Erythroblast (primary cell): Measurements from ENCODE around the gene EIF5A.
"Not testable (repeated sequence)": the region's sequence is repeated elsewhere in the genome, so short reads cannot be mapped to it uniquely, and the experiment has no call there.

Experiments
- DNase-seq, 2 experiments: peaks; one replicate each; lab custom pipeline; 2025; lab: John Stamatoyannopoulos, UW
- GATA1 ChIP-seq: IDR thresholded peaks from 2 replicates; pipeline ENCODE4 v1.6.1; 2011; ENCODE audit warnings: low read depth, mild to moderate bottlenecking, control low read depth, low read length, moderate library complexity
- POLR2A ChIP-seq: IDR thresholded peaks from 2 replicates; pipeline ENCODE4 v1.6.1; 2011; ENCODE audit warnings: mild to moderate bottlenecking, low read length

Gene EIF5A

DNA sequence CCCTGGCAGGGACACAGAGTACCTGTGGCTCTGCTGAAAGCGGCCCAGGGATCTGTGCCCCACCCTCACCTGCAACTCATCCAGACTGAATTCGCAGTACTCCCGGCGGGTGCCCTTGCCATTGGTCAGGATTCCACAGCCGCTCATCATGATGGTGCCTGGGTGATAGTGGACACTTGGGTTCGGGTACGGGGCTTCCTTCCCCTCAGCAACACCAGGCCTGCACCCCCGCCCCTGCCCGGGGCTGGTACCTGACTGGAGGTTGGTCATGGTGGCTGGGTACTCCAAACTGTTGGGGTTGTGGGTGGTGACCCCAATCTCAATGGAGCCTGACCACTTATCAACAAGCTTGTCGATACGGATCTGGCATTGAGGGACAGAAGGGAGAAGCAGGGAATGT lies 18.8 kb downstream of the EIF5A start:
- TF ChIP-seq POLR2A (no peak), GATA1 (no peak)
- DNase-seq: no peak

GRCh38 chr17:7327056-7327455 lies 19.6 kb downstream of the EIF5A start:
- no peak for TF ChIP-seq GATA1
- DNase-seq: no peak

DNA sequence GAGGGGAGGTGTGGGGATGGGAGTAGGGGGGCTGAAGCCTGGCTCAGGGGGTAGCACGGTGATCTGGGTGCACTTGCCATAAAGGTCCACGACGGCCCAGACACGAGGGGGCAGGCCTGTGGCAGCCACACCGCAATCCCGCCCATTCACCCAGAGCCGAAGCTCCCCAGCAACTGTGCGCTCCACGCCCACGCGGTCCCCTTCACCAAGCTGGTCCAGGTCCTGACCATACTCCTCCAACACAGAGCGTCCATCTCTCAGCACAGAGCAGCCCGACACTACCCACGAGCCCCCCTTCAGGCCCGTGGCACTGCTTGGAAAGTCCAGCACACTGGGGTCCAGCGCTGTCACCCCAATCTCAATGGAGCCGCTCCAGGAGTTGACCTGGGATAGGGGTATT lies 20.1 kb downstream of the EIF5A start:
- TF ChIP-seq POLR2A (no peak), GATA1 (no peak)
- no peak for DNase-seq

- DNase-seq: no peak
- TF ChIP-seq POLR2A (no peak), GATA1 (no peak)
Observed at GRCh38 chr17:7328009-7328408, 20.6 kb downstream of the EIF5A start.

- TF ChIP-seq POLR2A (no peak), GATA1 (no peak)
- DNase-seq: no peak
Observed at GRCh38 chr17:7328840-7329373, 21.5 kb downstream of the EIF5A start, which contains the start of gene NEURL4. NEURL4 (minus strand) TSS chr17:7329335; CDS start chr17:7329312, 23 bp downstream.

- TF ChIP-seq POLR2A (peak; percentile 63), GATA1 (no peak)
- peak; percentile 99 to 100 for DNase-seq
Observed at GRCh38 chr17:7329374-7329996, 22.1 kb downstream of the EIF5A start.

DNA sequence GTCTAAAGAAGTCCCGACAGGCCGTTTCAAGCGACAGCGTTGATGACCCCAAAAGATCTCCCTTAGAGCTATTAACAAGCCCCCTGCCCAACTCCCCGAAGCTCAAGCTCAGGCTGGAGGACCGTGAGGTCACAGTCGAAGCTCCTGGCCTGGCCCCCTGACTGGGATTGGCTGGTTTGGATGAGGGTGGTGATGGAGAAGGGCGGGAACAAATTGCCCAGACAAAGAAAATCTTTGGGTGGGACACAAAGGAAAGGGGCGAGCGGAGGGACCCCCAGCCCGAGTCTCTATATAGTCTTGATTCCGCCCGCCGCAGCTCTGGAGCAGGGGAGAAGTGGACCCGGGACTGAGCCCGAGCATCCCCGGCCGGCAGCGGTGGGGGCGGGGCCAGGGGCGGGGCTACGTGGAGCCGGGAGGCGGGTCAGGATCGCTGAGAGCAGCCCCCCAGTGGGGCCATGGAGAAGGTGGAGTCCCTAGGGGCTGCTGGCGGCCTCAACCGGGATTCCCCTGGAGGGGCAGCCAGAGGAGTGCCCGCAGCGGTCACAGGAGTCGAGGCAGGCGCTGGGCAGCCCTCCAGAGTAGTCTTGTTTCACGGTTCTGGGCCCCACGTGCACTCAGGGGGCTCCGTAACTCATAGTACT lies 22.7 kb downstream of the EIF5A start:
- no peak for TF ChIP-seq POLR2A
- no peak for TF ChIP-seq GATA1
- DNase-seq: peak; percentile 86 to 89

DNA sequence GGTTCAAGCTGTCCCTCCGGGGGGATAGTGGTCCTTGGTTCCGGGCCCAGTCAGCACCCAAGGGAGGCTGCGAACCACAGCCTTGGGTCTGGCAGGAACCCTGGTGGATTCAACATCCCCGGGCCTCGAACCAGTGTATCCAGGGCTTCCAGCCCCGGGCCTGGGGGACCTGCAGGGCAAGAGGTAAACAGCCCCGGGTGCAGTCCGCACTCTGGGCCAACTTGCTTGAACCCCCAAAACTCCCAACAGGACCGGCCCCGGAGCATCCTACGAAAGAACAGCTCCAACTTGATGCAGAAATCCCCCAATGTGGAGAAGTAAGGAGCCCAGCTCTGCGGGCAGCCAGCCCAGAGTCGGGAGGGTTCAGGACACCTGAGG lies 23.2 kb downstream of the EIF5A start:
- no peak for DNase-seq
- TF ChIP-seq GATA1: no peak
- no peak for TF ChIP-seq POLR2A

- DNase-seq: no peak
- TF ChIP-seq GATA1 (no peak), POLR2A (no peak)
Observed at GRCh38 chr17:7332111-7332510, 24.7 kb downstream of the EIF5A start.

- DNase-seq: peak in 1 of 2 experiments; percentile 28
Observed at GRCh38 chr17:7332600-7333069, 25.2 kb downstream of the EIF5A start.

GRCh38 chr17:7334938-7335538 lies 27.6 kb downstream of the EIF5A start:
- DNase-seq: no peak
- no peak for TF ChIP-seq POLR2A
- TF ChIP-seq GATA1: no peak

GRCh38 chr17:7335765-7336164 lies 28.3 kb downstream of the EIF5A start:
- DNase-seq: not testable (repeated sequence)

DNA sequence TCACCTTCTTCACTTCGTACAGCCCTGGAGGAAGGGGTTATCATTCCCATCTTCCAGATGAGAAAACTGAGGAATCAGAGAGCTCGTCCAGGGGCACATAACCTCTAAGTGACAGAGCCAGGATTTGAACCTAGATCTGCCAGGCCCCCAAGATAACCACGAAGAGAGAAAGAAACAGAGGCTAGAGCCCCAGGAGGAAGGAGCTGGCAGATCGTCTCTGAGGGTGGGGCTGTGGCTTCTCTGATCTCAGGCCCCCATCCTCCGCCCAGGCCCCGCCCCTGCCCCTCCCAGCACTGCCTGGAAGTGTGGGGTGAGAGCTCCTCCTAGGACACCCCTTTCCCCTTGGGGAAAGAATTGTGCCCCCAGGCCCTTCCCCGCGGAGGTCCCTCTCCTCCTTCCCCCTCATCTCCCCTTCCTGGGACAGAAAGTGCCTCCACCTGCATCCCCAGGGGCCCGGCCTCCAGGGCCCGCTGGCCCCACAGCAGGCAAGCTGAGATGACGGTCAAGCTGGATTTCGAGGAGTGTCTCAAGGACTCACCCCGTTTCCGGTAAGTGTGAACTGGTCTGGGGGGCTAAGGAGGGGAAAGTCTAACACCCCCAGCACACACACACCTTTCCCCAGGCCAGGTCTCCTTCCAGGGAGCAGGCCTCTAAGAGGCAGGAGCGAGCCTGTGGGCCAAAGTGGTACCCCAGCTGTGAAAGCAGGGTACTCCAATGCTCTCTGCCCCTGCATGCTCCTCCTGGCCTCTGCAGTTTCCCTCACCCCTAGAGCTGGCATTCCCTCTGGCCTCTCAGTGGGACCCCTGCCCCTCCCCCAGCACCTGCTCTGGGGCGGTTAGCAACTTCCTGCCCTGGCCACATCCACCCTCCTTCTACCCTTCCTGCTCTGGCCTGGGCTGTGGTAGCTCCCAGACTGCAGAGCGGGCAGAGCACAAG lies 29.1 kb downstream of the EIF5A start, which contains the start of gene ACAP1:
Gene ACAP1, plus strand, starts transcription at position 290 of the 936 bp plus-strand sequence. Its CDS starts 206 bp downstream, at position 496.
- no peak for TF ChIP-seq POLR2A
- TF ChIP-seq GATA1: no peak
- DNase-seq: peak; percentile 71 to 78

DNA sequence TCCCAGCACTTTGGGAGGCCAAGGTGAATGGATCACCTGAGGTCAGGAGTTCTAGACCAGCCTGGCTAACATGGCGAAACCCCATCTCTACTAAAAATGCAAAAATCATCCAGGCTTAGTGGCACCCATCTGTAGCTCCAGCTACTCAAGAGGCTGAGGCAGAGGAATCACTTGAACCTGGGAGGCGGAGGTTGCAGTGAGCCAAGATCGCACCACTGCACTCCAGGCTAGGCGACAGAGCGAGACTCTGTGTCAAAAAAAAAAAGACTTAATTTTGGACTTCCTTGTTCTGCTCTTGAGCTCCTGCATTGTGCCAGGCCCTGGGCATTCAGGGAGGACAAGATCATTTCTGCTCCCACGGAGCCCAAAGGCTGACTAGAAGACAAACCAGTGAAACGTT lies 30.2 kb downstream of the EIF5A start:
- DNase-seq: not testable (repeated sequence)
